GM12891 (cell line): ENCODE measurements around the gene SOHLH1.
"Not testable (repeated sequence)": the region's sequence is repeated elsewhere in the genome, so short reads cannot be mapped to it uniquely, and the experiment has no call there.

ENCODE experiments used
- DNase-seq: peaks from one replicate; pipeline ENCODE4 v3.0.0; 2011; ENCODE audit warnings: low spot score; ENCODE audit not compliant: insufficient read length
- FAIRE-seq: peaks from 2 replicates; lab custom pipeline; 2011; peaks lifted over from hg19 to GRCh38; lab: Jason Lieb, UNC
- PAX5 ChIP-seq: IDR thresholded peaks from 2 replicates; pipeline ENCODE4 v1.6.1; 2011; ENCODE audit warnings: low read length, moderate library complexity, mild to moderate bottlenecking; ENCODE audit not compliant: insufficient read depth, severe bottlenecking
- POLR2A ChIP-seq: IDR thresholded peaks from 2 replicates; pipeline ENCODE4 v1.6.1; 2011; ENCODE audit warnings: low read depth, low read length, control low read depth
- POLR2AphosphoS5 ChIP-seq: IDR thresholded peaks from 2 replicates; pipeline ENCODE4 v1.6.1; 2011; ENCODE audit warnings: low read depth, low read length, control low read depth
- POU2F2 ChIP-seq: IDR thresholded peaks from 2 replicates; pipeline ENCODE4 v1.6.1; 2011; ENCODE audit warnings: low read depth, mild to moderate bottlenecking, control low read depth, low read length, moderate library complexity
- SPI1 ChIP-seq: IDR thresholded peaks from 2 replicates; pipeline ENCODE4 v1.6.1; 2011; ENCODE audit warnings: low read depth, low read length, control low read depth
- TAF1 ChIP-seq: IDR thresholded peaks from 2 replicates; pipeline ENCODE4 v1.6.1; 2011; ENCODE audit warnings: low read depth, low read length, control low read depth

Gene SOHLH1

DNA sequence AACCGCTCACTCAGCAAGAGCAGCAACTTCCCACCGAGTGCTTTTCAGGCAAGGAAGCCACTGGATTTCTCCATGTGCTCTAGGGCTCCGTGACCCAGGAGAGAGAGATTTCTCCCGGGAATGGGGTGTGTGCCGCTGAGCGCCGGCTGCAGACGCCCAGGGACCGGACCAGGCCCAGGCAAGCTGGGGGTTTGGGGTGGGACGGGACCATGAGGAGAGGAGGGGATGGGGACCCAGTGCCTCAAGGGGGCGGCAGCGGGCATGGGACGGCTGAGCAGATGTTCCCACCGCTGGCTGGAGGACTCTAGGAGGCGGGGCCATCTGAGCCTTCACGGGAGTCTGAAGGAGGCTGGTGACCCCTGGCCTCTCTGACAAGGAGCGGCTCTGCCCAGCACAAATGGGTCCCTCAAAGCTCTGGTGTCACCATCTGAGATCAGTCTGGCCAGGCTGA, 27.7 kb downstream of the SOHLH1 start:
- FAIRE-seq (no peak), DNase-seq (no peak)
- TF ChIP-seq TAF1 (no peak), POU2F2 (no peak), POLR2A (no peak), PAX5 (no peak), SPI1 (no peak), POLR2AphosphoS5 (no peak)

DNA sequence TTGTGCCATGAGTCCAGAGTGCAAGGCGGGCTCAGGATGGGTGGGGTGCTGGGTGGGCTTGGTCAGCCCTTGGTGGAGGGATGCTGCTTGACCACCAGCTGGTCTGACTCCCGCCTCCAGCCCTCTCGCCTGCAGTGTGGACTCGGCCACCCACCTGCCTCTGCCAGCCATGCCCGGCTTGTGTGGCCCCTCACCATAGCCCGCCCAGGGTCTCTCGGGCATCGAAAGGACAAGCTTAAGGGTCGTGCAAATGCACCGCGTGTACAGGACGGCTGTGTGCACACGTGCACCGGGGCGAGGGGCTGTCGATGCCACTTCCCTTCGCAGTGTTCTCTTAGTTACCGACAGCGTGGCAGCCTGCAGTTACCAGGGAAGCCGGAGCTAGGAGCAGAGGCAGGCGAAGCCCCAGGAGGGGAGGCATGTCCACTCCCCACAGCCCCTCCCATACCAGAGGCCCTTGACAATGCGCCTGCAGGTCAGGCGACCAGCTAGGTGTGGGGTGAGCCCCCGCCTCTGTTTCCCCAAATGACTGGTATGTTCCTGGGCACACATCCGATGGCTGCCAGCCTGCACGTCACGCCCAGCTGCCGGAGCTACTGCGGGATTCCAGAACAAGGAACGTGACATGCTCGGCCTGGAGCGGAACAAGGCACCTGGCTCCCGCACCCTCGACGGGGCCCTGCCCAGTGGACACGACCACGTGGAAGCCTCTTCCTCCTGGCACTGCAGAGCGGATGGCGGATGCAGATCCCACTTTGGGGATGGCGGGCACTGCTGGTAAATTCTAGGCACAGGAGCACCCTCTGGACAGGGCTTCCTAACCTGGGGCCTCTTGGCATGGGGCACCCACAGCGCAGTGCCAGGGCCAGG, 28.3 kb downstream of the SOHLH1 start:
- TF ChIP-seq PAX5 (no peak), TAF1 (no peak), POU2F2 (no peak), SPI1 (no peak), POLR2AphosphoS5 (no peak)
- DNase-seq, result no peak
- no peak for FAIRE-seq

DNA sequence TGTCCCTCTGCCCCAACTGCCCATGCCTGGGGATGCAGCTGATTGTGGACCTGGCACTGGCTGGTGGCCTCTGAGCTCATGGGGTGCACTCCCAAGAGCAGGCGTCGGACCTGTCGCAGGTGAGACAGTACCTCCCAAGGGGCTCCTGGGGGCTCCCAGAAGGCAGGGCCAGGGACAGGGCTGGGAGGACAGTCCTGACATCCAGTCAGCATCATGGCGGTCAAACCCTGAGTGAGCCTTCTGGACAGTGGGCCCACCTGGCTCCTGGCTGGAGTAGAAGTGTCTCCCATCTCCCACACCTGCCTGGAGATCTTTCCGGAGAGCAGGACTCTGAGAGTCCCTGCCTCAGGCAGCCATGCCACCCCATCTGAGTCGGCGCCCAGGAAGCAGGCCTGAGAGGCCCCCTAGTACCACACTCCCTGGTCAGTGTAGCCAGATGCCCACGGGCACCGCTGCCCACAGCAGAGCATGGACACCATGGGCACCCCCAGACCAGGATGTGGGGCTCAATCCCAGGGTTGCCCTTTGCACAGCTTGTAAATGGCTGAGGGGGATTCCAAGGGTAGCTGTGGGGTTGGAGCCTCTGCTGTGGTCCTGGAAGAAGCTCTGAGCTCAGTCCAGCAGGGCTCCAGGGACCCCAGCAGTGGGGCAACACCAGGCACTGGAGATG, 29.5 kb downstream of the SOHLH1 start:
- no peak for FAIRE-seq
- peak; percentile 2 for DNase-seq

DNA sequence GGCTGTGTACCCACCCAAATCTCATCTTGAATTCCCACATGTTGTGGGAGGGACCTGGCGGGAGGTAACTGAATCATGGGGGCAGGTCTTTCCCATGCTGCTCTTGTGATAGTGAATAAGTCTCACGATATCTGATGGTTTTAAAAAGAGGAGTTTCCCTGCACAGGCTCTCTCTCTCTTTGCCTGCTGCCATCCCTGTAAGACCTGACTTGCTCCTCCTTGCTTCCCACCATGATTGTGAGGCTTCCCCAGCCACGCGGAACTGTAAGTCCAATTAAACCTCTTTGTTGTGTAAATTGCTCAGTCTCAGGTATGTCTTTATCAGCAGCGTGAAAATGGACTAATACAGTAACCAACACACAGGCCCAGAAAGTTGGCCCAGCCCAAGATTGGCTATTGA, 30.3 kb downstream of the SOHLH1 start:
- not testable (repeated sequence) for FAIRE-seq, DNase-seq

More for the DNA sequence above, 29.5 kb downstream of the SOHLH1 start:
- no peak for TF ChIP-seq TAF1
- no peak for TF ChIP-seq POLR2A
- TF ChIP-seq PAX5, result no peak
- TF ChIP-seq POU2F2, result no peak
- TF ChIP-seq SPI1, result no peak
- no peak for TF ChIP-seq POLR2AphosphoS5

DNA sequence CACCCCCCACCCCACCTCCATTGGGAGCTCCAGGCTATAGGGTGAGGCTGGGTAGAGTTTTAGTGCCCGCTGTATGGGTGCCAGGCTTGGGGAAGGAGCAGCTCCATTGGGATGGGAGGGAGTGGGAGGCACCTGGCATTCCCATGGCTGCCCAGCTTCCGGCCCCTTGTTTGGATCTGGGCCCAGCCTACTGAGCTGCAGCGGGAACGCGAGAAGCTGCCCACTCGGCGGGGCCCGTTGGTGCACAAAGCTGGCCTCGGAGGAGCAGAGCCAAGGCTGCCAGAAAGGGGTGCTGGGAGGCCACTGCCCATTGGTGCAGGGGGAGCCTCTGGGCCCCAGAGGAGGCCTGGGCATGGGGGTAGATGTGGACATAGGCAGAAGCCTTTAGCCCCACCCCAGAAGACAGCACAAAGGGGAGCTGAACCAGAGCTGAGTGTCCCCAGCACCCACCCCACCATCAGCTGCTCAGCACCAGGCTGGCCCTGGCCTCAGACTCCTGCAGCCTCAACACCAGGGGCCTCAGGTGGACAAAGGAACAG, 31.7 kb downstream of the SOHLH1 start:
- no peak for TF ChIP-seq TAF1
- TF ChIP-seq PAX5, result no peak
- no peak for TF ChIP-seq SPI1
- TF ChIP-seq POLR2A, result no peak
- TF ChIP-seq POLR2AphosphoS5, result no peak
- TF ChIP-seq POU2F2, result no peak
- DNase-seq (peak; percentile 10), FAIRE-seq (no peak)

DNA sequence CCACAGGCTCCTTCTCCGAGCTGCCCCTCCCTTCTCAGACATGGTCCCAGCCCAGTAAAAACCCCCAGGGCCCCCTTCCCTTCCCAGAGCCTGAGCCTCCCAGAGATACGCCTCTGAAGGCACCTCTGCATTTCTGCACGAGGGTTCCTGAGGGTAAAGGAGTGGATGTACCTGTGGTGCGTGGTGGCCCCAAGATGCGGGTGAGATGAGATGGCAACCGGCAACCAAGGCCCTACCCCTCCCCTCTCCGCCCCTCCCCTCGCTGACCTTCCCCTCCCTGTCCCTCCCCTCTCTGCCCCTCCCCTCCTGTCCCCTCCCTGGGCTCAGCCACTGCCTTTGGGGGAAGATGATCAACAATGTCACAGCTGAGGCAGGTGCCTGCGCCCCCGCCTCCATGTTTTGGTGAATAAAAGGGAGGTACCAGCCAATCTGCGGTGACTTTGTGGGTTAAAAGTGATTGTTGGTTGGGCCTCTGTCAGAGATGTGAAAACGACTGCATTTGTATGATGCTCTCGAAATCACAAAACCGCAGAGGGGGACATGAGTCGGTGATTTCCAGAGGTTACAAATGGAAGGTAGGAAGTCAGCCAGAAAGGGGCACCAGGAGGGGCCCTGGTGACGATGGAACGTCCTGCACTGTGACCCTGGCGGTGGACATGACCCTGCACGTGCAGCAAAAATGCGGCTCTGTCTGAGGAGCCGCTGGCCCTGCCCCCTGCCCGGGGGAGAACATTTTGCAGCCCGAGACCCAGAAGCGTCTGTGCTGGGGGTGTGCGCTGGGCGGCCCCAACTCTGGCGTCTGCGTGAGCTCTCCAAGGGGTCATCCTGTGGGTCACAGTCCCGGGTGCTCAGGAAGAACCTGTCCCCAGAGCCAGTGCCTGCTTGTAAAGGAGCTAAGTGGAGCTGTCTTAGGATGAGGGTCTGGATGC, 32.5 kb downstream of the SOHLH1 start:
- DNase-seq (no peak), FAIRE-seq (no peak)
- TF ChIP-seq POLR2A, result no peak
- TF ChIP-seq SPI1, result no peak
- no peak for TF ChIP-seq POU2F2

DNA sequence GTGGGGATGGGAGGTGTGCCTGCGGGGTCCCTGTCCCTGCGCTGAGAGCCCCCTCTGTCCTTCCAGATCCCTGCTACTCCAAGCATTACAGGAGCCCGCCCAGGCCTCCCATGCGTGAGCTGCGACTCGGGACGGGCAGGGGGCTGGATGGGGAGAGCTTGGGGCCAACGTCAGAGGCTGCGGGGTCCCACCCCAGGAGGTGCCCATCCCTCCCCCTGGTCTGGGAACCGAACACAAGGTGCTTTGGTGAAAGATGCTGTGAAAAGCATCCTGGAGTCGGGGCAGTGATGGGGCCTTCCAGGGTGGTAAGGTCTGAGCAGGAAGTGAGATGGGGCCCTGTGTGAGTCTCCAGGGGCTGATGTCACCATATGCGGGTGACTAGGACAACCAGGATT, 33.5 kb downstream of the SOHLH1 start:
- FAIRE-seq, result no peak
- TF ChIP-seq TAF1, result no peak
- TF ChIP-seq POLR2A, result no peak
- no peak for TF ChIP-seq POLR2AphosphoS5
- TF ChIP-seq SPI1, result no peak
- TF ChIP-seq PAX5, result no peak
- TF ChIP-seq POU2F2, result no peak
- DNase-seq, result peak; percentile 13

DNA sequence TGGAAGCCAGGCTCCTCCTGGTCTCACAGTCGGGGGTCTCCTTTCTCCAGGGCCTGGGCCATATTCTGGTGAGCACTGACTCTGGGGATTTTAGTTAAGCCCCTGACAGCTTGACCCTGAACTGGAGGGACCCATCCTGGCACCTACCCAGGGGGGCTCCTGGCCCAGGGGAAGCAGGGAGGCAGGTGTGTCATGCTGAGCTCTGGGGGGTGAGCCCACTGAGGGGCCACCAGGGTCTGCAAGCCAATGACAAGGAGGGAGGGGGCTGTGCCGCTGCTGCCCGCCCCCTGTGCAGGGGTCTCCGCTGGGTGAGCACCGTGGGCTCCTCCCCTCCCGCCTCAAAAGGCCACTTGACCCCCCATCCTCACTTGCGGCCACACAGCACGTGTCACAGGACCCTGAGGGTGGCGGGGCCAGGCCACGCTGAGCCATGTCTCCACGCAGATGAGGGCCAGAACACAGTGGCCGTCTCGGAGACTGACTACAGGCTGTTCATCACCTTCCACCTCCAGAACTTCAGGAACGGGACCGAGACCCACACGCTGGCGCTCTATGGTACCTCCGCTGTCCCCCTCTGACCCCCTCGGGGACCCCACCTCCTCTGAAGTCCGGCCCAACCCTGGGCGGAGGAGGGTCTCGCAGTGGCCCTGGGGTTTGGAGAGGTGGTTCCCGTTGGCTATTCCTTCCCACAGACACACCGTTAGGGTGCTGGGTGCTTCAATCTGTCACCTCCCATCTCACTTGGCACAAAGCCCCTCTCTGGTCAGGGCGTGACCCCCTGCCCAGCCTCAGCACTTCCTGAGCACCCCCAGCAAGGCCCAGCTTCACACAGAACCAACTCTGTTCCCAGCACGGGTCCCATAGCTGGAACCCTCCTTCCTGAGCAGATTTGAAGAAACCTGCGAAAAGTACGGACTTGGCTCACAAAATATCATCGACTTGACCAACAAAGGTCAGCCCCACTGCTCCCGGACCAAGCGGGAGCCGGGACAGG, 34.2 kb downstream of the SOHLH1 start:
- peak; percentile 5 for DNase-seq
- no peak for TF ChIP-seq POU2F2
- TF ChIP-seq TAF1, result no peak
- TF ChIP-seq PAX5, result no peak
- no peak for TF ChIP-seq SPI1
- no peak for TF ChIP-seq POLR2A
- TF ChIP-seq POLR2AphosphoS5, result no peak
- FAIRE-seq, result no peak
